PFSK-1 (cell line): ENCODE data around the gene USF3.

ENCODE experiments used
- FOXP2 ChIP-seq: optimal IDR thresholded peaks from 2 replicates; pipeline ENCODE3; 2011; ENCODE audit warnings: borderline replicate concordance, control low read depth, inconsistent platforms; ENCODE audit not compliant: insufficient read depth; ENCODE audit errors: extremely low read length, extremely low read depth
- POLR2AphosphoS5 ChIP-seq: IDR thresholded peaks from 2 replicates; pipeline ENCODE4 v1.6.1; 2012; ENCODE audit warnings: low read depth, mild to moderate bottlenecking, control low read depth, low read length, moderate library complexity
- REST ChIP-seq, 2 experiments: IDR thresholded peaks; 2 replicates each; pipeline versions ENCODE4 v1.6.1 to v1.8.0; 2011 to 2012; ENCODE audit warnings: low read depth in 2 of 2, low read length in 2 of 2, control low read depth in 1 of 2, inconsistent platforms in 1 of 2, mild to moderate bottlenecking in 1 of 2, moderate library complexity in 1 of 2; ENCODE audit not compliant: insufficient read depth in 1 of 2
- SIN3A ChIP-seq: IDR thresholded peaks from 2 replicates; pipeline ENCODE4 v1.6.1; 2012; ENCODE audit warnings: mild to moderate bottlenecking, low read length, moderate library complexity, borderline replicate concordance; ENCODE audit not compliant: insufficient read depth
- TAF1 ChIP-seq: IDR thresholded peaks from 2 replicates; pipeline ENCODE4 v1.6.1; 2012; ENCODE audit warnings: low read length, control low read depth, borderline replicate concordance; ENCODE audit not compliant: insufficient read depth

USF3 gene

GRCh38 chr3:113628788-113629187 lies 67.7 kb downstream of the USF3 start:
- no peak for TF ChIP-seq SIN3A
- no peak for TF ChIP-seq FOXP2
- no peak for TF ChIP-seq REST (IDR thresholded peaks at IDR 0.05; ENCODE audit: insufficient read depth in 1 of 2, low read depth in 2 of 2, low read length in 2 of 2)
- TF ChIP-seq TAF1, result no peak
- no peak for TF ChIP-seq POLR2AphosphoS5

- no peak for TF ChIP-seq SIN3A
- no peak for TF ChIP-seq REST (IDR thresholded peaks at IDR 0.05; ENCODE audit: insufficient read depth in 1 of 2, low read depth in 2 of 2, low read length in 2 of 2)
- no peak for TF ChIP-seq FOXP2
- TF ChIP-seq TAF1, result no peak
- TF ChIP-seq POLR2AphosphoS5, result no peak
Measured at GRCh38 chr3:113628316-113628715, 68.1 kb downstream of the USF3 start.

- no peak for TF ChIP-seq TAF1
- TF ChIP-seq FOXP2, result no peak
- TF ChIP-seq POLR2AphosphoS5, result no peak
- TF ChIP-seq REST (IDR thresholded peaks at IDR 0.05; ENCODE audit: insufficient read depth in 1 of 2, low read depth in 2 of 2, low read length in 2 of 2), result no peak
- TF ChIP-seq SIN3A, result no peak
Measured at GRCh38 chr3:113626503-113627371, 69.7 kb downstream of the USF3 start.

GRCh38 chr3:113625834-113626233 lies 70.6 kb downstream of the USF3 start:
- TF ChIP-seq FOXP2 (no peak), POLR2AphosphoS5 (no peak), TAF1 (no peak), REST (IDR thresholded peaks at IDR 0.05; ENCODE audit: insufficient read depth in 1 of 2, low read depth in 2 of 2, low read length in 2 of 2) (no peak), SIN3A (no peak)
